ENCODE data around the gene DIS3L2. TPM values are rescaled to one million over a fixed set of nuclear protein-coding genes. Genes with fewer than 3 reads are reported as not detected.
A peak's percentile ranks its signal among the peaks of the same experiment; 100 is the strongest.

DIS3L2 gene
- total RNA-seq, 1 donor from 2014 or later: 24.0 TPM

DNA sequence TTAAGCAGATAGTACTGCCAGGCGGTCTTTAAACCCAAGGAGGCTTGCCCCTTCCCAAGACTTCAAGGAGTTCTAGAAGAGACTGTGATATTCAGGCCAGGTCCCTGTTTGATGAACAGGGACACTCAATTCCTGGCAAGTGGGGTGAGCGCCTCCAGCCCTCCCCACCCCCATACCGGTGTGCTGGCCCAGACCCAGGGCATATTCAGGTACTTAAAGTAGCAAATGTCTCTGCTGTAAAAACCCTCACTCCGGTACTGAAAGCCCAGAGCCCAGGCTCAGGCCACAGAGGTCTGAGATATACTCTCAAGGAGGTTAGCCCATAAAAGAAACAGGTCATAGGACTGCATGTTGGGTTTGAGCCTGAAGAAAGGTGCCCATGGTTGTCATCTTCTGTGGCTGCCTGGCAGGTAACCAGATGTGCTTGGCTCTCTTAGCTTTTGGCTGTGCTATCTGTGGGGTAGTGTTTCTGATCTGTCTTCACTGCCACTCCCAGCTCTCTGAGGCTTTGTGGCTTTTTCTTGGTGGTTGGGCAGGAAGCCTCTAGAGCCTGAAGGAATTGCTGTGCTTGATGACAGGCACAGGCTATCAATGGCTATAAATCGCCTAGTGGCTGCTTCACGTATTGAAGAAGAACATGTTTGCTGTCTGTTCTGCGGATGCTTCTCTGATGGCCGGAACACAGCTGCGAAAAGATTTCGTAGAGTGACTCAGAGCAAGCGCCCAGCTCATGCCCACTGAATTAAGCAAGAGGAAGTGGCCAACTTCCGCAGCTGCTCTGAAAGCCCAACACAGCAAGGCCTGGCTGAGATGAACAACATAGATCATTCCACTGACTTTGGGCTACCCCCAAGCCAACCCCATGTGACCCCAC is 353.8 kb downstream of the DIS3L2 start:
- peaks cover 25% of the 10 kb centered on the region for H3K36me3 Mint-ChIP-seq (ENCODE audit: low read depth, unreplicated experiment)
- FAIRE-seq: peak; percentile 63
- H3K4me1 ChIP-seq (ENCODE audit: insufficient read depth, low read length): peaks cover 13% of the 10 kb centered on the region
- peaks cover 10% of the 10 kb centered on the region for H3K9me3 Mint-ChIP-seq (ENCODE audit: unreplicated experiment)
- no peak overlapping the region for H3K9ac ChIP-seq (ENCODE audit: low read length)
- H3K27ac ChIP-seq (ENCODE audit: low read depth, low read length): peak overlapping the region; percentile 25
- no peak overlapping the region for H3K27ac Mint-ChIP-seq (ENCODE audit: unreplicated experiment)
- peak overlapping the region; percentile 47 for H3K4me2 ChIP-seq (ENCODE audit: low read length)
- H3K79me2 ChIP-seq (ENCODE audit: insufficient read depth, low read length): no peaks in the 10 kb centered on the region
- no peaks in the 10 kb centered on the region for H3K9me3 ChIP-seq (ENCODE audit: insufficient read depth, low read depth, low read length)
- peaks cover 4% of the 10 kb centered on the region for H3K4me1 Mint-ChIP-seq (ENCODE audit: low read depth, unreplicated experiment)
- H3K4me3 Mint-ChIP-seq (ENCODE audit: unreplicated experiment): no peak overlapping the region
- H4K20me1 ChIP-seq (ENCODE audit: insufficient read depth, low read length): peaks cover 5% of the 10 kb centered on the region
- H3K27me3 Mint-ChIP-seq (ENCODE audit: low read depth, unreplicated experiment): no peaks in the 10 kb centered on the region
- no peaks in the 10 kb centered on the region for H3K27me3 ChIP-seq (ENCODE audit: insufficient read depth, low read length)
- DNase-seq (ENCODE audit: low read depth): peak; percentile 76
- no peak overlapping the region for H3K4me3 ChIP-seq (ENCODE audit: insufficient read depth, low read depth, low read length)
- H2AFZ ChIP-seq (ENCODE audit: low read depth, low read length): no peak overlapping the region
- no peaks in the 10 kb centered on the region for H3K36me3 ChIP-seq (ENCODE audit: insufficient read depth, low read length)
- TF ChIP-seq CTCF (IDR thresholded peaks at IDR 0.05; ENCODE audit: insufficient read depth, low read depth, low read length): peak; percentile 12
- TF ChIP-seq EZH2 (IDR thresholded peaks at IDR 0.05; ENCODE audit: insufficient read depth, low read length): no peak

GRCh38 chr2:232315923-232316299 is 354.4 kb downstream of the DIS3L2 start:
- DNase-seq (ENCODE audit: low read depth): no peak
- no peaks in the 10 kb centered on the region for H3K9me3 ChIP-seq (ENCODE audit: insufficient read depth, low read depth, low read length)
- no peak overlapping the region for H3K9ac ChIP-seq (ENCODE audit: low read length)
- H3K4me1 ChIP-seq (ENCODE audit: insufficient read depth, low read length): peaks cover 15% of the 10 kb centered on the region
- Mint-ChIP-seq H3K4me3 (ENCODE audit: unreplicated experiment) (no peak overlapping the region), H3K9me3 (ENCODE audit: unreplicated experiment) (peaks cover 10% of the 10 kb centered on the region), H3K36me3 (ENCODE audit: low read depth, unreplicated experiment) (peaks cover 25% of the 10 kb centered on the region), H3K4me1 (ENCODE audit: low read depth, unreplicated experiment) (peaks cover 4% of the 10 kb centered on the region), H3K27me3 (ENCODE audit: low read depth, unreplicated experiment) (no peaks in the 10 kb centered on the region), H3K27ac (ENCODE audit: unreplicated experiment) (no peak overlapping the region)
- H4K20me1 ChIP-seq (ENCODE audit: insufficient read depth, low read length): peaks cover 10% of the 10 kb centered on the region
- H3K4me2 ChIP-seq (ENCODE audit: low read length): peak overlapping the region; percentile 47
- no peaks in the 10 kb centered on the region for H3K36me3 ChIP-seq (ENCODE audit: insufficient read depth, low read length)
- no peaks in the 10 kb centered on the region for H3K79me2 ChIP-seq (ENCODE audit: insufficient read depth, low read length)
- FAIRE-seq: no peak
- no peak overlapping the region for H2AFZ ChIP-seq (ENCODE audit: low read depth, low read length)
- TF ChIP-seq EZH2 (IDR thresholded peaks at IDR 0.05; ENCODE audit: insufficient read depth, low read length) (no peak), CTCF (IDR thresholded peaks at IDR 0.05; ENCODE audit: insufficient read depth, low read depth, low read length) (no peak)
- no peaks in the 10 kb centered on the region for H3K27me3 ChIP-seq (ENCODE audit: insufficient read depth, low read length)
- no peak overlapping the region for H3K4me3 ChIP-seq (ENCODE audit: insufficient read depth, low read depth, low read length)
- no peak overlapping the region for H3K27ac ChIP-seq (ENCODE audit: low read depth, low read length)
